SK-N-SH (cell line): ENCODE data around the gene SND1. TPM values are rescaled to one million over a fixed set of nuclear protein-coding genes. Genes with fewer than 3 reads are reported as not detected.

ENCODE experiments used
- CTCF ChIA-PET: fragments of 300-600, 350-600 bp; formaldehyde crosslinking; extraction: SDS; loops from one replicate; lab custom pipeline; 2021; lab: Yijun Ruan, JAX
- POLR2A ChIA-PET: fragments of 350-600 bp; sonication (Branson Sonifier 250); formaldehyde crosslinking; extraction: SDS; loops from one replicate; lab custom pipeline; 2020; ENCODE audit warnings: antibody characterized with exemption, inconsistent platforms; lab: Yijun Ruan, JAX
- DNase-seq: peaks from one replicate; pipeline ENCODE4 v3.0.0; 2012
- H2AFZ ChIP-seq: fragments of 200-600 bp; sonication (generic); 2 replicates; pipeline ENCODE4 v1.8.1; 2016; ENCODE audit warnings: antibody characterized with exemption, mild to moderate bottlenecking, low read depth
- H3F3A ChIP-seq: fragments of 200-600 bp; sonication (generic); replicated peaks from 2 replicates; pipeline ENCODE3; 2016; ENCODE audit warnings: antibody characterized with exemption, mild to moderate bottlenecking; ENCODE audit not compliant: insufficient read depth
- H3K27ac ChIP-seq, 2 experiments: fragments of 200-500 bp in 1 of 2; fragments of 200-600 bp in 1 of 2; sonication (Bioruptor generic) in 1 of 2; sonication (generic), shearing (Covaris generic) in 1 of 2; 2 replicates each; pipeline versions ENCODE4 v1.5.1 to v1.6.1; 2014 to 2016; ENCODE audit warnings: low read depth in 2 of 2, inconsistent platforms in 1 of 2, low read length in 1 of 2, mild to moderate bottlenecking in 1 of 2, mixed read lengths in 1 of 2
- H3K27me3 ChIP-seq: fragments of 200-600 bp; sonication (generic), shearing (Covaris generic); 2 replicates; pipeline ENCODE4 v1.6.1; 2016; ENCODE audit warnings: mixed run types; ENCODE audit not compliant: insufficient read depth
- H3K36me3 ChIP-seq, 2 experiments: fragments of 200-500 bp in 1 of 2; fragments of 200-600 bp in 1 of 2; sonication (Bioruptor generic) in 1 of 2; sonication (generic) in 1 of 2; replicated peaks in 1 of 2; 2 replicates each; pipeline versions ENCODE3 to v1.5.1; 2014 to 2016; ENCODE audit warnings: low read length in 1 of 2, mild to moderate bottlenecking in 1 of 2; ENCODE audit not compliant: insufficient read depth in 2 of 2, control insufficient read depth in 1 of 2
- H3K4me1 ChIP-seq, 2 experiments: fragments of 200-500 bp in 1 of 2; fragments of 200-600 bp in 1 of 2; sonication (Bioruptor generic) in 1 of 2; sonication (generic), shearing (Covaris generic) in 1 of 2; 2 replicates each; pipeline versions ENCODE4 v1.5.1 to v1.6.1; 2014 to 2016; ENCODE audit warnings: low read depth in 1 of 2, low read length in 1 of 2, mixed run types in 1 of 2; ENCODE audit not compliant: insufficient read depth in 2 of 2, control insufficient read depth in 1 of 2
- H3K4me2 ChIP-seq: fragments of 200-600 bp; sonication (generic), shearing (Covaris generic); 2 replicates; pipeline ENCODE4 v1.6.1; 2017; ENCODE audit warnings: mixed run types
- H3K4me3 ChIP-seq, 2 experiments: fragments of 200-500 bp in 1 of 2; fragments of 200-600 bp in 1 of 2; sonication (Bioruptor generic) in 1 of 2; sonication (generic), shearing (Covaris generic) in 1 of 2; 2 replicates each; pipeline versions ENCODE4 v1.5.1 to v1.8.1; 2014 to 2016; ENCODE audit warnings: low read depth in 2 of 2, inconsistent platforms in 1 of 2, low read length in 1 of 2, mild to moderate bottlenecking in 1 of 2, mixed read lengths in 1 of 2, moderate library complexity in 1 of 2
- H3K79me2 ChIP-seq: fragments of 200-600 bp; sonication (generic); 2 replicates; pipeline ENCODE4 v1.8.1; 2017; ENCODE audit warnings: mild to moderate bottlenecking; ENCODE audit not compliant: insufficient read depth
- H3K9ac ChIP-seq: fragments of 200-600 bp; sonication (generic); 2 replicates; pipeline ENCODE4 v1.6.1; 2017; ENCODE audit warnings: mixed run types
- H3K9me2 ChIP-seq: fragments of 200-600 bp; sonication (generic); 2 replicates; pipeline ENCODE4 v1.6.1; 2017; ENCODE audit warnings: mixed run types
- H3K9me3 ChIP-seq: fragments of 200-600 bp; sonication (generic); 2 replicates; pipeline ENCODE4 v1.6.1; 2017; ENCODE audit warnings: mixed run types, mild to moderate bottlenecking, moderate library complexity
- H4K20me1 ChIP-seq: fragments of 200-600 bp; sonication (generic); 2 replicates; pipeline ENCODE4 v1.6.1; 2017; ENCODE audit warnings: mild to moderate bottlenecking, mixed run types; ENCODE audit not compliant: insufficient read depth
- CHD2 ChIP-seq: fragments of 150-350 bp; IDR thresholded peaks from 2 replicates; pipeline ENCODE4 v1.6.1; 2018; ENCODE audit warnings: low read length; ENCODE audit not compliant: partially characterized antibody
- FOXJ3 ChIP-seq: sonication (generic); formaldehyde crosslinking; IDR thresholded peaks from 2 replicates; pipeline ENCODE4 v1.5.1; 2020; ENCODE audit warnings: mild to moderate bottlenecking, missing genetic modification reagents
- JUND ChIP-seq: IDR thresholded peaks from 2 replicates; pipeline ENCODE4 v1.4.0; 2012
- MXI1 ChIP-seq: IDR thresholded peaks from 2 replicates; pipeline ENCODE4 v1.6.1; 2012; ENCODE audit warnings: mild to moderate bottlenecking, low read depth, low read length, improper control_type of control experiment
- NRF1 ChIP-seq: IDR thresholded peaks from 2 replicates; pipeline ENCODE4 v1.6.1; 2012; ENCODE audit warnings: low read depth, mild to moderate bottlenecking, low read length
- POLR2AphosphoS5 ChIP-seq: IDR thresholded peaks from 2 replicates; pipeline ENCODE4 v1.6.1; 2012; ENCODE audit warnings: low read depth, low read length
- REST ChIP-seq: IDR thresholded peaks from 2 replicates; pipeline ENCODE4 v1.6.1; 2012; ENCODE audit warnings: mild to moderate bottlenecking, low read depth, low read length, moderate library complexity
- RFX5 ChIP-seq: IDR thresholded peaks from 2 replicates; pipeline ENCODE4 v1.6.1; 2012; ENCODE audit warnings: mild to moderate bottlenecking, improper control_type of control experiment, low read length
- SIN3A ChIP-seq: IDR thresholded peaks from 2 replicates; pipeline ENCODE4 v1.6.1; 2012; ENCODE audit warnings: low read depth, mild to moderate bottlenecking, low read length, moderate library complexity, borderline replicate concordance
- SMC3 ChIP-seq: IDR thresholded peaks from 2 replicates; pipeline ENCODE4 v1.6.1; 2012; ENCODE audit warnings: low read depth, low read length, improper control_type of control experiment
- TAF1 ChIP-seq: IDR thresholded peaks from 2 replicates; pipeline ENCODE4 v1.6.1; 2012; ENCODE audit warnings: low read depth, mild to moderate bottlenecking, low read length, moderate library complexity, borderline replicate concordance
- TCF12 ChIP-seq: IDR thresholded peaks from 2 replicates; pipeline ENCODE4 v1.4.0; 2012
- USF1 ChIP-seq: IDR thresholded peaks from 2 replicates; pipeline ENCODE4 v1.4.0; 2012; ENCODE audit warnings: low read depth, borderline replicate concordance
- USF2 ChIP-seq: fragments of 150-350 bp; IDR thresholded peaks from 2 replicates; pipeline ENCODE4 v1.6.1; 2017; ENCODE audit warnings: antibody characterized with exemption, low read length, low read depth, borderline replicate concordance
- WGBS: methylation state at CpG from one replicate; pipeline ENCODE4 v1.1.6; 2017; ENCODE audit warnings: low lambda C conversion rate; 5-methylcytosine and 5-hydroxymethylcytosine counted together
- polyA plus RNA-seq, 3 experiments: library from polyadenylated mRNA; depleted of rRNA; stranded (reverse); fragments of >200 nt; gene quantifications; 2 replicates each; pipeline ENCODE4 v1.2.3, GENCODE V29; 2012
- TF ChIP-seq, protein P1 (sequence below): IDR thresholded peaks from 2 replicates; pipeline ENCODE4; 2012
- TF ChIP-seq, protein P2 (sequence below): fragments of 150-350 bp; IDR thresholded peaks from 2 replicates; pipeline ENCODE4 v1.6.1; 2016; ENCODE audit warnings: mild to moderate bottlenecking, low read depth, low read length

SND1 gene
- polyA plus RNA-seq, 1 of the 3 experiments (the other 2 are of a cell fraction), result 165 TPM

- TF ChIP-seq MXI1 (no peak), SIN3A (no peak), USF2 (no peak), CHD2 (no peak), POLR2AphosphoS5 (no peak), USF1 (no peak), SMC3 (no peak), NRF1 (no peak), RFX5 (no peak), FOXJ3 (CRISPR knock-in tag) (no peak), TCF12 (no peak), TAF1 (no peak), JUND (no peak), REST (no peak)
- TF ChIP-seq, protein P1, sequence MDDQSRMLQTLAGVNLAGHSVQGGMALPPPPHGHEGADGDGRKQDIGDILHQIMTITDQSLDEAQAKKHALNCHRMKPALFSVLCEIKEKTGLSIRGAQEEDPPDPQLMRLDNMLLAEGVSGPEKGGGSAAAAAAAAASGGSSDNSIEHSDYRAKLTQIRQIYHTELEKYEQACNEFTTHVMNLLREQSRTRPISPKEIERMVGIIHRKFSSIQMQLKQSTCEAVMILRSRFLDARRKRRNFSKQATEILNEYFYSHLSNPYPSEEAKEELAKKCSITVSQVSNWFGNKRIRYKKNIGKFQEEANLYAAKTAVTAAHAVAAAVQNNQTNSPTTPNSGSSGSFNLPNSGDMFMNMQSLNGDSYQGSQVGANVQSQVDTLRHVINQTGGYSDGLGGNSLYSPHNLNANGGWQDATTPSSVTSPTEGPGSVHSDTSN, result no peak
- TF ChIP-seq, protein P2, sequence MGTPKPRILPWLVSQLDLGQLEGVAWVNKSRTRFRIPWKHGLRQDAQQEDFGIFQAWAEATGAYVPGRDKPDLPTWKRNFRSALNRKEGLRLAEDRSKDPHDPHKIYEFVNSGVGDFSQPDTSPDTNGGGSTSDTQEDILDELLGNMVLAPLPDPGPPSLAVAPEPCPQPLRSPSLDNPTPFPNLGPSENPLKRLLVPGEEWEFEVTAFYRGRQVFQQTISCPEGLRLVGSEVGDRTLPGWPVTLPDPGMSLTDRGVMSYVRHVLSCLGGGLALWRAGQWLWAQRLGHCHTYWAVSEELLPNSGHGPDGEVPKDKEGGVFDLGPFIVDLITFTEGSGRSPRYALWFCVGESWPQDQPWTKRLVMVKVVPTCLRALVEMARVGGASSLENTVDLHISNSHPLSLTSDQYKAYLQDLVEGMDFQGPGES, result no peak
- TF ChIP-seq, all 33 proteins: peak for 0
- H3K79me2 ChIP-seq, result peaks cover 82% of the 10 kb centered on the region
- H3K27me3 ChIP-seq, result no peaks in the 10 kb centered on the region
These were observed 223.1 kb downstream of the SND1 start for GRCh38 chr7:127874951-127875608.

More at GRCh38 chr7:127874951-127875608, 223.1 kb downstream of the SND1 start:
- H3K4me1 ChIP-seq, result peaks cover 0 to 38% of the 10 kb centered on the region in 2 experiments; a peak in 3 of 4 replicates
- no peak overlapping the region for H3K9ac ChIP-seq
- ChIA-PET POLR2A (no interaction called here), CTCF (interaction anchor here (1.0 to 1.6 kb wide), 2 partner anchors 19 to 24 kb away, joined by 3 to 4 read pairs; no protein-coding TSS in a partner anchor)
- no peak overlapping the region for H2AFZ ChIP-seq
- H3F3A ChIP-seq, result peaks cover 33% of the 10 kb centered on the region
- H3K4me3 ChIP-seq, result no peak overlapping the region
- H3K27ac ChIP-seq, result peak overlapping the region in 1 of 2 experiments; percentile 78; a peak in 2 of 4 replicates
- 89% methylated on average over 2 of the region's 2 CpGs for WGBS
- peaks cover 11% of the 10 kb centered on the region for H4K20me1 ChIP-seq
- peaks cover 0 to 8% of the 10 kb centered on the region in 2 experiments for H3K36me3 ChIP-seq
- no peaks in the 10 kb centered on the region for H3K9me2 ChIP-seq
- H3K4me2 ChIP-seq, result peak overlapping the region; percentile 18
- H3K9me3 ChIP-seq, result no peaks in the 10 kb centered on the region
- DNase-seq, result no peak
